CD4-positive, alpha-beta T cell treated with Interleukin-17A for 4 hours (primary cell): ENCODE measurements around the gene KIF26B.
"Not testable (repeated sequence)": the region's sequence is repeated elsewhere in the genome, so short reads cannot be mapped to it uniquely, and the experiment has no call there.

Source experiments
- DNase-seq: peaks from one replicate; pipeline ENCODE4 v3.0.0-alpha.2; 2020; ENCODE audit warnings: mixed read lengths

KIF26B gene

GRCh38 chr1:245290836-245291235, 136.1 kb downstream of the KIF26B start:
- DNase-seq: no peak

GRCh38 chr1:245291351-245291750, 136.6 kb downstream of the KIF26B start:
- DNase-seq: no peak

- no peak for DNase-seq
These were observed 137.4 kb downstream of the KIF26B start for GRCh38 chr1:245292141-245292540.

GRCh38 chr1:245292553-245292952, 137.8 kb downstream of the KIF26B start:
- DNase-seq: no peak

- no peak for DNase-seq
These were observed 139.2 kb downstream of the KIF26B start for GRCh38 chr1:245294020-245294419.

- no peak for DNase-seq
These were observed 144.0 kb downstream of the KIF26B start for GRCh38 chr1:245298781-245299180.

GRCh38 chr1:245301162-245301580, 146.4 kb downstream of the KIF26B start:
- no peak for DNase-seq

GRCh38 chr1:245301921-245302320, 147.1 kb downstream of the KIF26B start:
- no peak for DNase-seq

- DNase-seq: no peak
These were observed 149.9 kb downstream of the KIF26B start for GRCh38 chr1:245304698-245305097.

- no peak for DNase-seq
These were observed 151.2 kb downstream of the KIF26B start for GRCh38 chr1:245306020-245306419.

- DNase-seq: no peak
These were observed 152.0 kb downstream of the KIF26B start for GRCh38 chr1:245306628-245307410.

- DNase-seq: peak; percentile 16
These were observed 156.1 kb downstream of the KIF26B start for GRCh38 chr1:245310571-245311531.

GRCh38 chr1:245311887-245312536, 157.2 kb downstream of the KIF26B start:
- no peak for DNase-seq

- DNase-seq: no peak
These were observed 158.8 kb downstream of the KIF26B start for GRCh38 chr1:245313576-245313975.

GRCh38 chr1:245316784-245317183, 162.0 kb downstream of the KIF26B start:
- DNase-seq: no peak

GRCh38 chr1:245317217-245317616, 162.4 kb downstream of the KIF26B start:
- no peak for DNase-seq

- no peak for DNase-seq
These were observed 164.3 kb downstream of the KIF26B start for GRCh38 chr1:245319094-245319493.

GRCh38 chr1:245322673-245323072, 167.9 kb downstream of the KIF26B start:
- no peak for DNase-seq

- DNase-seq: not testable (repeated sequence)
These were observed 169.0 kb downstream of the KIF26B start for GRCh38 chr1:245323765-245324164.

- DNase-seq: no peak
These were observed 171.4 kb downstream of the KIF26B start for GRCh38 chr1:245325922-245326795.

- no peak for DNase-seq
These were observed 172.6 kb downstream of the KIF26B start for GRCh38 chr1:245327360-245327759.

- DNase-seq: no peak
These were observed 173.1 kb downstream of the KIF26B start for GRCh38 chr1:245327842-245328241.
